Mesodermal cell (in vitro differentiated cells): Measurements from ENCODE around the gene OR2B6.

Experiments
- H3K27ac ChIP-seq: 2 replicates; pipeline ENCODE4 v1.7.0; 2013; ENCODE audit warnings: mild to moderate bottlenecking, low read depth, low read length, moderate library complexity; ENCODE audit not compliant: severe bottlenecking
- H3K36me3 ChIP-seq: 2 replicates; pipeline ENCODE4 v1.7.1; 2013; ENCODE audit warnings: mild to moderate bottlenecking, low read length, moderate library complexity; ENCODE audit not compliant: control insufficient read depth, insufficient read depth
- H3K4me1 ChIP-seq: one replicate; pipeline ENCODE4 v1.7.1; 2013; ENCODE audit warnings: mild to moderate bottlenecking, low read length; ENCODE audit not compliant: insufficient read depth, control insufficient read depth, poor library complexity, severe bottlenecking
- H3K4me3 ChIP-seq: 2 replicates; pipeline ENCODE4 v1.7.0; 2013; ENCODE audit warnings: low read length, control low read depth, mild to moderate bottlenecking; ENCODE audit not compliant: insufficient read depth, poor library complexity, severe bottlenecking; ENCODE audit errors: extremely low read depth
- H3K9me3 ChIP-seq: 2 replicates; pipeline ENCODE4 v1.7.1; 2013; ENCODE audit warnings: mild to moderate bottlenecking, low read length, moderate library complexity; ENCODE audit not compliant: control insufficient read depth
- WGBS, 2 experiments: methylation state at CpG; one replicate each; pipeline ENCODE4 v1.1.5; 2013; ENCODE audit warnings: missing lambda C conversion rate in 2 of 2; ENCODE audit not compliant: insufficient coverage in 2 of 2; 5-methylcytosine and 5-hydroxymethylcytosine counted together

OR2B6 gene

GRCh38 chr6:27994616-27995015 lies 37.6 kb downstream of the OR2B6 start:
- H3K4me3 ChIP-seq, result no peak overlapping the region
- no peaks in the 10 kb centered on the region for H3K36me3 ChIP-seq
- no CpG with 5 or more reads among the region's 2 CpGs for WGBS, 2 experiments
- H3K27ac ChIP-seq, result no peak overlapping the region
- no peaks in the 10 kb centered on the region for H3K4me1 ChIP-seq
- no peaks in the 10 kb centered on the region for H3K9me3 ChIP-seq

- Histone ChIP-seq H3K27ac (no peak overlapping the region), H3K4me1 (peaks cover under 1% of the 10 kb centered on the region), H3K4me3 (no peak overlapping the region), H3K36me3 (no peaks in the 10 kb centered on the region), H3K9me3 (no peaks in the 10 kb centered on the region)
- WGBS, 2 experiments, result 83 to 93% methylated on average over 9 to 11 of the region's 15 CpGs
Measured at GRCh38 chr6:28000351-28001045, 43.5 kb downstream of the OR2B6 start.

- Histone ChIP-seq H3K9me3 (no peaks in the 10 kb centered on the region), H3K4me3 (no peak overlapping the region), H3K4me1 (peaks cover 5% of the 10 kb centered on the region), H3K27ac (no peak overlapping the region), H3K36me3 (no peaks in the 10 kb centered on the region)
- WGBS, 2 experiments, result 91 to 93% methylated on average over 8 to 15 of the region's 15 CpGs
Measured at GRCh38 chr6:28001351-28001750, 44.3 kb downstream of the OR2B6 start.

- 78 to 84% methylated on average over 5 of the region's 5 CpGs for WGBS, 2 experiments
- peaks cover 5% of the 10 kb centered on the region for H3K4me1 ChIP-seq
- H3K4me3 ChIP-seq, result no peak overlapping the region
- H3K9me3 ChIP-seq, result no peaks in the 10 kb centered on the region
- no peaks in the 10 kb centered on the region for H3K36me3 ChIP-seq
- H3K27ac ChIP-seq, result no peak overlapping the region
Measured at GRCh38 chr6:28001751-28002150, 44.7 kb downstream of the OR2B6 start.

- Histone ChIP-seq H3K9me3 (no peaks in the 10 kb centered on the region), H3K4me1 (peaks cover 5% of the 10 kb centered on the region), H3K4me3 (no peak overlapping the region), H3K36me3 (no peaks in the 10 kb centered on the region), H3K27ac (no peak overlapping the region)
- WGBS, 2 experiments, result 89 to 94% methylated on average over 5 of the region's 5 CpGs
Measured at GRCh38 chr6:28002161-28002560, 45.1 kb downstream of the OR2B6 start.

GRCh38 chr6:28003059-28003458 lies 46.0 kb downstream of the OR2B6 start:
- 91 to 92% methylated on average over 4 to 5 of the region's 5 CpGs for WGBS, 2 experiments
- no peaks in the 10 kb centered on the region for H3K9me3 ChIP-seq
- H3K36me3 ChIP-seq, result no peaks in the 10 kb centered on the region
- H3K27ac ChIP-seq, result no peak overlapping the region
- peaks cover 5% of the 10 kb centered on the region for H3K4me1 ChIP-seq
- no peak overlapping the region for H3K4me3 ChIP-seq

GRCh38 chr6:28003661-28004060 lies 46.6 kb downstream of the OR2B6 start:
- WGBS, 2 experiments, result 92 to 93% methylated on average over 2 to 3 of the region's 3 CpGs
- Histone ChIP-seq H3K27ac (no peak overlapping the region), H3K4me1 (peaks cover 5% of the 10 kb centered on the region), H3K36me3 (no peaks in the 10 kb centered on the region), H3K4me3 (no peak overlapping the region), H3K9me3 (no peaks in the 10 kb centered on the region)

GRCh38 chr6:28004350-28005151 lies 47.5 kb downstream of the OR2B6 start:
- Histone ChIP-seq H3K36me3 (no peaks in the 10 kb centered on the region), H3K27ac (no peak overlapping the region), H3K4me1 (peaks cover 5% of the 10 kb centered on the region), H3K4me3 (no peak overlapping the region), H3K9me3 (no peaks in the 10 kb centered on the region)
- WGBS, 2 experiments, result 81 to 98% methylated on average over 4 to 5 of the region's 5 CpGs

- H3K27ac ChIP-seq, result no peak overlapping the region
- WGBS, 2 experiments, result 58 to 69% methylated on average over 3 of the region's 5 CpGs
Measured at GRCh38 chr6:28005152-28005890, 48.3 kb downstream of the OR2B6 start.

GRCh38 chr6:28005975-28006374 lies 48.9 kb downstream of the OR2B6 start:
- WGBS, 2 experiments, result 46% methylated on average over 2 of the region's 3 CpGs
- Histone ChIP-seq H3K4me1 (peaks cover 5% of the 10 kb centered on the region), H3K36me3 (no peaks in the 10 kb centered on the region), H3K9me3 (no peaks in the 10 kb centered on the region), H3K27ac (no peak overlapping the region), H3K4me3 (no peak overlapping the region)

More at GRCh38 chr6:28005152-28005890, 48.3 kb downstream of the OR2B6 start:
- Histone ChIP-seq H3K4me3 (no peak overlapping the region), H3K9me3 (no peaks in the 10 kb centered on the region), H3K36me3 (no peaks in the 10 kb centered on the region), H3K4me1 (peaks cover 5% of the 10 kb centered on the region)
